HG03565 (cell line): ENCODE results near the gene B4GALT6.
A peak's percentile ranks its signal among the peaks of the same experiment; 100 is the strongest.

Experiments
- ATAC-seq: cut with Tn5 transposase; IDR thresholded peaks from one replicate; pipeline ENCODE4 v1.9.1; 2021; ENCODE audit warnings: mild to moderate bottlenecking, moderate library complexity; ENCODE audit not compliant: unreplicated experiment

B4GALT6 gene

DNA sequence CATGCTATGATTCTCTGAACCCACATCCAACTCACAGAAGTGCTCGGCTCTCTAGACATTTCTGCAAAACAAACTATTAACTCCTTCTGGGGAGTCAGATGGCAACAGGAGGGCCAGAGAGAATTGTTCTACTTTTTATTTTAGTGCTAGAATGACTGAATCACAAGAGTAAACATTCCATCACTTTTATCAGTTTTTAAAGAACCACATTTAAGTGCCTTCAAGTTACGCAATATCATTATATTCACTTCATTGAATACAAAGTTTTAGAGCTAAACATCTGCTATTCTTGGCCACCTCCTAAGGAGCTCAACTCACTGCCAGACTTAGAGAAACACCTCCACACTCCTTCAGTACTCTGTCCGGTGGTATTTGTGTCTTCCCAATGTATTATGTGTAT is 22.4 kb downstream of the B4GALT6 start:
- ATAC-seq = no peak

GRCh38 chr18:31660763-31661162 is 23.6 kb downstream of the B4GALT6 start:
- no peak for ATAC-seq

- ATAC-seq = no peak
These were observed 24.7 kb downstream of the B4GALT6 start for GRCh38 chr18:31659576-31660177.

DNA sequence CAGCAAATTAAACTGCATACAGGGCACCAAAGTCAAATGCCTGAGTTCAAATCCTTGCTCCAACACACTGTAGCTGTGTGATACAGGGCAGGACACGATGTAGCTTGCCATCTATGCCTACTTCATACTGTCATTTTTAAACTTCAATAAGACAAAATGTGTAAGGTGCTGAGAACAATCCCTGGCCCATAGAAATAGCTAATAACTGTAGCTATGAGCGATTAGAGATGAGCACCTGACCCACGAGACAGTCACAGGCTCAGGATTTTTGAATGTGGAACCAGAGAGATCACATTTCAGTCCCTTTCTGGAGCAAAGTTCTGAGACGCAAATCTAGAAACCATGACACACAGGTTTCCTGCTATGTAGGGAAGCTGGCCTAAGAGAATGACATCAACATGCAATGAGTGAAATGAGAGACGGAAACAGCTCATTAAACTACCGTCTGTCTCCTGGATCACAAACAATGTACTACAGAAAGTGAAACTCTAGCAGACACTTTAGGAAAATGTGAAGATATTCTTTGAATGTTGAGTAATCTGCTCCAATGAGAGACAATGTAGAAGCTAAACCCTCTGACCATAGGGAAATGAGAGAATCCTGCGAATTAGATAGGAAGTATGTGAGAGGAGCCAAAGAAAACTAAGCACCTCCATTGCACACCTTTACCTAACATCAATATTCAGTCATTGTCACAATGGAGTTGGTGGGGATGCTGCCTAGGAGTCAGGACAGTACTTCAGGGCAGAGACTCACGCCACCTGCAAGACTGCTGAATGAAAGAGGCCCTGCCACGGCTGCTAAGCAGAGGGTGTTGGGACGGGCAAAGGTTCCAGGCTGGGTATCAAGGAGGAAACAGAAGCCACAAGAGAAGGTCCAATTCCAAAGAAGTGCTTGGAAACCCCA is 25.5 kb downstream of the B4GALT6 start:
- peak; percentile 57 for ATAC-seq

DNA sequence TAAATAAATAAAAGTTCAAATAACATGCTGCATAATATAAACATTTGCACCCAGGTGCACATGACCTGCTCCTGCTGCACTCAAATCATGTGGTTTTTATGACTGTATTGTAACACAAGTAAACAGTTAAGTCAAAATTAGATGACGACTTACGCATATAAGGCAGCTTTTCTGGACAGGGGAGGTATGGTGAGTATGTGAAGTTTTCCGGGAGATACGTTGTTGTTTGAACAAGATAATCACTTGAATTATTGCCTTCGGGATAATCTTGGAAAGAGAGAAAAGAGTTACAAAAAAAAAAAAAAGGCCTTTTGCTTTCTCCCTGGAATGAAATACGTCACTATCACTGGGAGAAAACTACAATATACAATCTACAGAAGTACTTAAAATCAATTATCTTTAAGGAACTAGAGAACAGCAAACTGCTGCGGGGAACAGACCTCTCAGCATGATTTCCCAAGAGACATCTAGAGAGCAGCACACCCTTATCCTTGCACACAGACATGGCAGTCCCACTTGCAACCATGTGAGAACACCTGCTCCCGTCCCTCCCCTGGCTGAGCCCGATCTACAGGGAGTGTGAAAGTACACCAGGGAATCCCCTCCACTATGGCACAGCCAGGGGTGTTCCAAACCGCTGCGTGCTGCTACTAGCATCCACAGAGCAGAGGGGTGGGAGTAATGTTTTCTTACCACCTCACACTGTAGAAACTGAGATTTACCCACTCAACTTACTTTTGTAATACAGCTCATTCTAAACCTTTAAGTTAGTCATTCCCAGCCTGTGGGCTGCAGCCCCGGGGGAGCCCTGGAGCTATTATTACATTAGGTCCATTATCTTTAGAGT is 26.3 kb downstream of the B4GALT6 start:
- ATAC-seq = peak; percentile 78

GRCh38 chr18:31656754-31657153 is 27.6 kb downstream of the B4GALT6 start:
- no peak for ATAC-seq

DNA sequence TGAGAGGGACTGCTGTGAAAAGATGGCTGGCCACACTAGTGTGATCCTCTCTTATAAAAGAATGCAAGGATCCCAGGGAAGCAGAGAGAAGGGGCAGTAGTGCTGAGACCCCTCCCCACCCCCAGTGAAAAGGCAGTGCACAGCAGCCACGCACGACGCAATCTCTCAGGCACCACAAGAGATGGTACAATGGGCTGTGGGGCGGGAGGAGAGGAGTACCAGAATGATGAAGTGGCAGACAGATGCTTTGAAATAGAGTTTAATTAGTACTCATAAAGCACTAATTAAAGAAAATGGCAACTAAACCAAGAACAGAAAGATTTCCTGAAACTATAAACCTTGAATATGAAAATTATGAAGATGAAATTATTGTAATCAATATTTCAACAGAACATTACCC is 29.0 kb downstream of the B4GALT6 start:
- no peak for ATAC-seq

DNA sequence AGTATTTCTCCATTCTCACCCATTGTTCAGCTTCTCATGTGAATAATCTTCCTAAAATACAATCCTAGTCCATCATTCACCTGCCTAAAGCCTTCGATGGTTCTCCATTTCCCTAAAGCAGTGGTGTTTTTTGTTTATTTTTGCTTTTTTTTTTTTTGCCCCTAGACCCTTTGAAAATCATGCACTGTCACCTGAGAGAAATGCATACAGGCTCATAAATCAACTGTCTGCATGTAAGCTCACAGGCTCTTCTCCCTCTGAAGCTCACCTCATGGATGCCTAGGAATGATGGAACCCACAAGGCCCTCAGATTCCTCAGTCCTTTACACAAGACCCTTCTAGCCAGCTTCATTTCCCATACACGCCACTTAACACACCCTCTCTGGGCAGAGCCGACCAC is 31.5 kb downstream of the B4GALT6 start:
- no peak for ATAC-seq

DNA sequence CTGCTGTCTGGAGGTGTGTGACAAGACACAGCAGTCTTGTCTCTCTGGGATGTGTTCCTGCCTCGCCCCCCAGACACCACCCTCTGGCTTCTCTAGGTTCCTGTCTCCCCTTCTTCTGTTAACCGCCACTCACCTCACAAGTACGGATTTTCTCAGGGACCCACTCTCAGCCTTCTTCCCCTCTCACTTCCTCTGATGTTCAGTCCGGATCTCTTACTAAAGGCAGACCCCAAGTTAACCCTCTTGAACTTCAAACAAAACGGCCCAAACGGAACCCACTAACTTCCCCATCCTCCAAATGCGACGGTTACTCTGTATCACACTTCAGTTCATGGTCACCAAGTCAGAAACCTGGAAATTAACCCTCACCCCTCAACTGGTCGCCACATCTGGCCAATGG is 32.0 kb downstream of the B4GALT6 start:
- no peak for ATAC-seq

DNA sequence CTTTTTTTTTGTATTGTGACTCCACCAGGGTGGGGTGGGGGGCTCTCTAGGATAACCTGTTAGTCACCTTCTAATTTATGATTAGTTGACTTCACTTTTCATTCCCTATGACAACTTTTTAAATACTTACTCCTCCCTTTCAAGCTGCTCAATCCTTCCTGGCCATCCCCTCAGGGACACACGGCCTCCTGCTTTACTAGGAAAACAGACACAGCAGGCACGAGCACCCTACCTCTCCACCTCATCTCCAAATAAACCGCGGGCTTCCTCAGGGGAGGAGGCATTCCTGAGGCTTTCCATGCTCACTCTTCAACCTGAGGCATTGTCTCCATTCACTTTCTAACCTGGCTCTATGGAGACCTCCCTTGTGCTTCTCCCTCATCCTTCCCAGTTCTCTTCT is 33.0 kb downstream of the B4GALT6 start:
- ATAC-seq = no peak

GRCh38 chr18:31649978-31650719 is 34.2 kb downstream of the B4GALT6 start:
- peak; percentile 33 for ATAC-seq

DNA sequence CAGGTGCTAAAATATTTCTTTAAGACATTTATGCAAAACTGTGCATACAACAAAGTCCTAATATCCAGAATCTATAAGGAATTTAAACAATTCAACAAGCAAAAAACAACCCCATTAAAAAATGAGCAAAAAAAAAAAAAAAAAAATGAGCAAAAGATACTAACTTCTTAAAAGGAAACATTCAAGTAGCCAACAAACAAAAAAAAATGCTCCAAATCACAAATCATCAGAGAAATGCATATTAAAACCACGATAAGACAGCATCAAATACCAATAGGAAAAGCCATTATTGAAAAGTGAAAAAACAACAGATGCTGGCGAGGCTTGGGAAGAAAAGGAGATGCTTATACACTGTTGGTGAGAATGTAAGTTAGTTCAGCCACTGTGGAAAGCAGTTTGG is 34.9 kb downstream of the B4GALT6 start:
- no peak for ATAC-seq

DNA sequence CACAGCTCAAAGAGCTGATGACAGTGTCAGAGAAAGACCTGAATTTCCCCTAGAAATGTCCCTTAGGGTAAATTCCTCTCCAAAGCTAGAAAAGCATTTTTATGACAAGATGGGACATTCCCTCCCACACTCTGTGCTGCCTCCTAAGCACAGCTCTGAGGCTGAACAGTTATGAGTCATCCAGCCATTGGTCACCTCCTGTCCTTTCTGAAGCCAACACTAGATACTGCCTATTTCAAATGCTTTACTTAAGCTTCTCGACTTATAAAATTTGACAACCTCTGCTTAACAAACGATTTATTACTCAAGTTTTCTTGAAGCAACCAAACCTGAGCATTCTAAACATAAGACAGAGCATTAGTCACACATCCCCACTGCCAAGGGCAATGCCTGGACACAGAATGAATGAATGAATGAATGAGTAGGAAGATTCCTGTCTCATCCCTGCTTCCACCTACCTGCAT is 35.4 kb downstream of the B4GALT6 start:
- ATAC-seq = peak; percentile 72

- no peak for ATAC-seq
These were observed 35.9 kb downstream of the B4GALT6 start for GRCh38 chr18:31648458-31648857.

DNA sequence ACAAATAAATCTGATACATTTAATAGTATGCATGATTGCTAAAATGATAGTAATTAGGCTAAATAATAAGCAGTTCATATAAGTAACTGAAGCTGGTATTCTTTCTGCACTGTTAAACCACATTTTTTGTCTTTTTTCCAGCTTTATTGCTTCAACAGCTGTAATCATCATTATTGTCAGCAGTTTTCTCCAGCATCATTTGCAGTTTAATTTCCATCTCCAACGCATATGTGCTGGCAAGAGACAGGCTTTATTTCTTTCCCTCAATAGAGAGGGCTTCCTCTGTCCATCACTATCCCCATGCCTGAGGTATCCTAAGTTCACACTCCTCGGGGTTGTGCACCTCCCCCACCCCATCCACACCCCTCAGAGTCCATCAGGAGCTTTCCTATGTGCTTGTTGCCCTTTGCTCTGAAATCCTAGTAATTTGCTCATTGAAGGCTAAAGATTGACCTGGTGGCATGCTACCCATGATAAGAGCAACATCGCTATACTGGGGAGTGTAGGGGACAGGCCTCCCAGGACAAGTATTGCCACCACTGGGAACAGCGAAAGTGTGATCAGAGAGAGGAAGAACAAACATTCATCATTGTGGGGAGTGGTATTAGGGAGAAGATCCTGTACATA is 37.1 kb downstream of the B4GALT6 start:
- ATAC-seq = no peak

GRCh38 chr18:31646332-31647126 is 37.9 kb downstream of the B4GALT6 start:
- ATAC-seq = peak; percentile 29

DNA sequence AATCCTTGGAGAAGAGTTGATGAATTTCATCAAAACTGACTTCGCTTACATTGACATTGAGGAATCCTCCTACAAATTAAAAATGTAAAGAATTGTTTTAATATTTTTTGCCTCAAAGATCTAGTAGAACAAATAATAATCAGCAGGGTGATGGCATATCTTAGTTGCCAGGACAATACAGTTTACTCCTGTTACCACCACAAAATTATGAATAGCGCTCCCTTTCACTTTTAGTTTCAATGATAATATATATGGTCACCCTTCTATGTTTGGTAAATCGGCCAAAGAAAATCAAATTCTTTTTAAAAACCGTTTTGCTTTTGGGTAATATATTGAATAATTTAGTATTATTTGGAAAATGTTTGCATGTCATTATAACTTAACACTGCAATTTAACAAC is 39.0 kb downstream of the B4GALT6 start:
- no peak for ATAC-seq

- ATAC-seq = no peak
These were observed 41.4 kb downstream of the B4GALT6 start for GRCh38 chr18:31643003-31643402.

DNA sequence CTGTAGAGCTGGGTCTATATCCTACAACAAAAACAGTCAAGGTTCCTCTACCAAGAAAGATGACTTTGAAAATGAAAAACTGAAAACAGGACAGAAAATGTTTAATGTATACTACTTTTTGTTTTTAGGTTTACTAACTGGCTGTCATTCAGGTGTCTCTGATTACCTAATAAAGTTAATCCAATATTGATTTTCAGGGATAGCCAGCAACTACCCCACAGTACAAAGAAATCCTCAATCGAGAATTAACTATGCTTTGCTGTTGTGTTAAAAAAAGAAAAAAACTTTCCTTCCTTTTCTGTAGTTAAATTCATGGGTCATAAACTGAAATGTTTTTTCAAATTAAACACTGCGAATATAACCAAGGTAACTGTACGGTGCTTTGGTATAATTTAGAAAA is 46.9 kb downstream of the B4GALT6 start:
- no peak for ATAC-seq
